Heart left ventricle (tissue), 13 donors: ENCODE data around the gene KATNB1.

Experiments used
- CTCF ChIP-seq, 12 donors: fragments of 200-600 bp; sonication (generic) in 4 of 12; IDR thresholded peaks; one replicate each; pipeline versions ENCODE4 v1.5.0 to v1.8.0; 2018 to 2022; ENCODE audit warnings: antibody characterized with exemption in 12 of 12, mild to moderate bottlenecking in 5 of 12
- POLR2A ChIP-seq, 2 donors: fragments of 450-650 bp; IDR thresholded peaks; one replicate each; pipeline ENCODE4 v1.6.1; 2017; ENCODE audit warnings: antibody characterized with exemption in 2 of 2, mild to moderate bottlenecking in 2 of 2, moderate library complexity in 2 of 2
- donor health status: ischemic (EF 13 %, LVEDD 7.1; RV severe dilation, severe dysfunction).
- donor health status: DM: no; HTN: yes; CAD: no.
- donor health status: DM: no; HTN: no; CAD: no.
- donor health status: ischemic (EF 25% LVEDD 6.9; RV normal size, moderate dysfunction).
- donor health status: ischemic (EF 25% LVEDD 5.7; RV mildly dilated, moderate dysfunction).
- donor health status: ischemic (EF 35%, LVEDD 5.7; RV mildly dilated, moderate dysfunction).
- donor health status: nonischemic (EF 11% LVEDD 7.7; RV severe dilation, severe dysfunction).
- donor health status: DM: yes; HTN: yes; CAD: no.
- donor health status: PGD.
- donor health status: ischemic (EF 29% LVEDD 5.4; RV normal size, mild dysfunction).
- donor health status: nonischemic (EF 23%, LVEDD 6.1; RV moderate dilation, normal function).

GRCh38 chr16:57734308-57734924 is 1.2 kb upstream of the KATNB1 start:
- no peak for TF ChIP-seq CTCF (IDR thresholded peaks at IDR 0.05)
- no peak for TF ChIP-seq POLR2A (IDR thresholded peaks at IDR 0.05)
